ENCODE results near the gene RASD1.
"Not testable (repeated sequence)": the region's sequence is repeated elsewhere in the genome, so short reads cannot be mapped to it uniquely, and the experiment has no call there.

RASD1 gene

DNA sequence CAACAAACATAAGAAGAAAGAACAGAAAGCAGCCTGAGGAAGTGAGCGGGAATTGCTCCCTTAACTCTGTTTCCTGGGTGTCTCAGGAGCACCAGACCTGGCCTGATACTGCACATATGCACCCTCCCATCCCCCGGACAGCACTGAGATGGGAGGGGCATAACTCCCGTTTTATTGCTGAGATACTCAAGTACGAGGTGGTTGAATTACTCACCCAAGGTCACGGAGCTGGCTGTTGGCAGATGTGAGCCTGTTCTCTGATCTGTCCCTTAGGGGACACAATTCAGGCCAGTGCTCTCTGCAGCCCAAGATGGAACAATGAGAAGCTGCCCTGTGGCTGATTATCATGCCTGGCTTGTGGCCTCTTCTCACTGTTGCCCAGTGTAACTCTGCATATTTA is 28.5 kb downstream of the RASD1 start:
- no peak overlapping the region for H3K4me3 ChIP-seq (ENCODE audit: low read length)
- TF ChIP-seq, protein P1, sequence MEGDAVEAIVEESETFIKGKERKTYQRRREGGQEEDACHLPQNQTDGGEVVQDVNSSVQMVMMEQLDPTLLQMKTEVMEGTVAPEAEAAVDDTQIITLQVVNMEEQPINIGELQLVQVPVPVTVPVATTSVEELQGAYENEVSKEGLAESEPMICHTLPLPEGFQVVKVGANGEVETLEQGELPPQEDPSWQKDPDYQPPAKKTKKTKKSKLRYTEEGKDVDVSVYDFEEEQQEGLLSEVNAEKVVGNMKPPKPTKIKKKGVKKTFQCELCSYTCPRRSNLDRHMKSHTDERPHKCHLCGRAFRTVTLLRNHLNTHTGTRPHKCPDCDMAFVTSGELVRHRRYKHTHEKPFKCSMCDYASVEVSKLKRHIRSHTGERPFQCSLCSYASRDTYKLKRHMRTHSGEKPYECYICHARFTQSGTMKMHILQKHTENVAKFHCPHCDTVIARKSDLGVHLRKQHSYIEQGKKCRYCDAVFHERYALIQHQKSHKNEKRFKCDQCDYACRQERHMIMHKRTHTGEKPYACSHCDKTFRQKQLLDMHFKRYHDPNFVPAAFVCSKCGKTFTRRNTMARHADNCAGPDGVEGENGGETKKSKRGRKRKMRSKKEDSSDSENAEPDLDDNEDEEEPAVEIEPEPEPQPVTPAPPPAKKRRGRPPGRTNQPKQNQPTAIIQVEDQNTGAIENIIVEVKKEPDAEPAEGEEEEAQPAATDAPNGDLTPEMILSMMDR (conservative IDR thresholded peaks at IDR 0.05; ENCODE audit: low read depth, low read length) = no peak
- no peak for DNase-seq (ENCODE audit: low read depth)

- no peak for DNase-seq (ENCODE audit: low read depth)
- no peak overlapping the region for H3K4me3 ChIP-seq (ENCODE audit: low read length)
- TF ChIP-seq, protein P1 (conservative IDR thresholded peaks at IDR 0.05; ENCODE audit: low read depth, low read length) = no peak
Measured at GRCh38 chr17:17467016-17467415, 29.2 kb downstream of the RASD1 start.

DNA sequence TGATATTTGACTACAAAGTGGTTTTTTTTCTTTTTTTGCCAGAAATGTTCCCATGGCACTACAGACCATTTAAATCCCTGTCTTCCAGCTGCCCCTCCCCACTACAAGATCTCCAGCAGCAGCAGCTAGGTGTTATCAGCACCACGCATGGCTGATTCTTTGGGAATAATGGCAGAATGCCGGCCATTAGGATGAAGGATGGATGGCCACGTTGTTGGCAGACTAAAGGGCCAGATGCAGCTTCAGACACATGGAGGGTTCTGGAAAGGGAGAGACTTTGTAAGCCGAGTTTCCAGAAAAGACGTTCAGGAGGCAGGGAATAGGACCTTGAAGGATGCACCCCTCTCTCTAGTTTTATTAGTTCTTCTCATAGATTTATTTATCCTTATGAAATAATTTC is 29.7 kb downstream of the RASD1 start:
- TF ChIP-seq, protein P1 (conservative IDR thresholded peaks at IDR 0.05; ENCODE audit: low read depth, low read length) = no peak
- no peak overlapping the region for H3K4me3 ChIP-seq (ENCODE audit: low read length)
- no peak for DNase-seq (ENCODE audit: low read depth)

DNA sequence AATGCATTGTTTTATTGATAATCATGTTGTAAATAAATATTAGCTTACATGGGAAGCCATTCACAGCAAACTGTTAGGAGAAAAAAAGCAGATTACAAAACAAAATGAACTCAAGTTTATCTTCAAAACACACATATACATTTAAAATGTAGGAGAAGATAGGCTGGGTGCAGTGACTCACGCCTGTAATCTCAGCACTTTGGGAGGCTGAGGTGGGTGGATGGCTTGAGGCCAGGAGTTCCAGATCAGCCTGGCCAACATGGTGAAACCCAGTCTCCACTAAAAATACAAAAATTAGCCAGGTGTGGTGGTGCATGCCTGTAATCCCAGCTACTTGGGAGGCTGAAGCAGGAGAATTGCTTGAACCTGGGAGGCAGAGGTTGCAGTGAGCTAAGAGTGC is 30.3 kb downstream of the RASD1 start:
- H3K4me3 ChIP-seq (ENCODE audit: low read length); DNase-seq (ENCODE audit: low read depth): not testable (repeated sequence)

DNA sequence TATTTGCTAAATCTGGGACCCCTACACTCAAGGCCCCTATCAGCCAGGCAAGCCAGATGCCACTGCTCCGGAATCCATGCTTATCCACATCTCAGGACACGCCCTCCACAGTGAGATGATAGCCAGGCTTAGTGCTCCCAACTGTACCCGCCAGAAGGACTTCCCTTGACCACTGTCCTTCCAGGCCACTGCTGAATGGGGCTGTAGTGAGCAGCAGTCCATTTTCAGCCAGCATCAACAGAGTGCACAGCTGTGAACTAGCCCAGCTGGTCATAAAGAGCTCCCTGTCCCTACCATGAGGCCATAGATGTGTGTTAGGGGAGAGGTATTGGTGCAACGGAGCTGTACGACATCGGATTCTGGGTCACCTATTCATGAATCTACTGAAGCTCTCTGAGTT is 32.4 kb downstream of the RASD1 start:
- TF ChIP-seq, protein P1 (conservative IDR thresholded peaks at IDR 0.05; ENCODE audit: low read depth, low read length) = no peak
- no peak for DNase-seq (ENCODE audit: low read depth)
- no peak overlapping the region for H3K4me3 ChIP-seq (ENCODE audit: low read length)

DNA sequence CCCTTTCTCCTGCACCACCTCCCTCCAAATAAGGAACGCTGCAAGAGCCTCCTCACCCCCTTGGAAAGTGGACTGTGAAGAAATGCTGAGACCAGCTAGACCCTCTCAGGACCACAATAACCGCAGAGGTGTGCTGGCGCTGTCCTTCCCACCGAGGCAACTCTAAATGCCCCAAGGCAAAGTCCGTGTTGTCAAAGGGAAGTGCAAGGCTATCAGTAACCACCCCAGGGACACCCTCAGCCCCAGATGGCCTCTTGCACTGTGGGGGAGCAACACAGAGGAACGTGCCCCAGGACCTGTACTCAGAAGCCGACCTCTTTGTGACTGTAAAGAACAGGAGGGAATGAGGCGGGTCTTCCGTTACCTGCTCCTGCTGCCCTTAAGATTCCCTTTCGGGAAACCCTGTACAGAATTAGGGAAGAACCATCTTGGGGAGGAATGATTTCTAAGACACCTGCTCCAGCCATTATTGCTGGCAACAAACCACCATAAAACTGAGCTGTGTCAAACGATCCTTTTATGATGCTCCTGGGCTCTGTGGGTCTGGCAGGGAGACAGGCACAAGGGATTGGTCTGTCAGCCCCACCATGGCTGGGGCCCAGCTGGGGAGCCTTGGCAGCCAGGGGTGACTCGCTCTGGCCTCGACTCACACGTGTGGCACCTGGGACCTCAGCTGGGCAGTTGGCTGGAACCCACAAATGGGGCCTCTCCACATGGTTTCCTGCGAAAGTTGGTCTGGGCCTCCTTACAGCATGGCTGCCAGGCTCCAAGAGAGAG is 34.0 kb downstream of the RASD1 start:
- TF ChIP-seq, protein P1 (conservative IDR thresholded peaks at IDR 0.05; ENCODE audit: low read depth, low read length) = no peak
- no peak for DNase-seq (ENCODE audit: low read depth)
- H3K4me3 ChIP-seq (ENCODE audit: low read length) = no peak overlapping the region

DNA sequence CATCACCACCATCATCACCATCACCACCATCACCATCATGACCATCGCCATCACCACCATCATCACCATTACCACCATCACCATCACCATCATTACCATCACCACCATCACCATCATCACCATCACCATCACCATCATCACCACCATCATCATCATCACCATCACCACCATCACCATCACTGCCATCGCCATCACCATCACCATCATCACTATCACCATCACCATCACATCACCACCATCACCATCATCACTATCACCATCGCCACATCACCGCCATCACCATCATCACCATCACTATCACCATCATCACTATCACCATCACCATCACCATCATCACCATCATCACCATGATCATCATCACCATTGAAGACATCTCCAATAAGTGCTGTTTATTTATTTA is 36.2 kb downstream of the RASD1 start:
- no peak overlapping the region for H3K4me3 ChIP-seq (ENCODE audit: low read length)
- no peak for DNase-seq (ENCODE audit: low read depth)
- TF ChIP-seq, protein P1 (conservative IDR thresholded peaks at IDR 0.05; ENCODE audit: low read depth, low read length) = no peak
